Liver (tissue), 9 donors: ENCODE data around the gene SHOX. TPM values are rescaled to one million over a fixed set of nuclear protein-coding genes. Genes with fewer than 3 reads are reported as not detected.

ENCODE experiments used
- DNase-seq: peaks from one replicate; pipeline ENCODE4 v3.0.0-alpha.2; 2017; ENCODE audit warnings: low spot score
- H3K27ac ChIP-seq, 2 donors: one replicate each; pipeline ENCODE4 v1.7.0; 2013; ENCODE audit warnings: inconsistent platforms in 2 of 2, low read length in 2 of 2, control low read depth in 1 of 2, low read depth in 1 of 2, mild to moderate bottlenecking in 1 of 2
- H3K27me3 ChIP-seq, 4 donors: one replicate each; pipeline versions ENCODE4 v1.6.1 to v1.7.0; 2013; ENCODE audit warnings: low read length in 3 of 4, inconsistent platforms in 1 of 4, mild to moderate bottlenecking in 1 of 4, moderate library complexity in 1 of 4; ENCODE audit not compliant: control insufficient read depth in 4 of 4, insufficient read depth in 4 of 4
- H3K36me3 ChIP-seq, 4 donors: one replicate each; pipeline versions ENCODE4 v1.6.1 to v1.7.0; 2013; ENCODE audit warnings: low read length in 3 of 4, mild to moderate bottlenecking in 3 of 4, low read depth in 1 of 4, moderate library complexity in 1 of 4; ENCODE audit not compliant: control insufficient read depth in 4 of 4, insufficient read depth in 3 of 4
- H3K4me1 ChIP-seq, 4 donors: one replicate each; pipeline versions ENCODE4 v1.6.1 to v1.7.0; 2013; ENCODE audit warnings: low read length in 3 of 4, mild to moderate bottlenecking in 3 of 4, moderate library complexity in 1 of 4; ENCODE audit not compliant: control insufficient read depth in 4 of 4, insufficient read depth in 4 of 4
- H3K4me3 ChIP-seq, 3 donors: one replicate each; pipeline versions ENCODE4 v1.6.1 to v1.7.0; 2013; ENCODE audit warnings: low read length in 3 of 3, control low read depth in 1 of 3, low read depth in 1 of 3, mild to moderate bottlenecking in 1 of 3
- H3K9ac ChIP-seq, 2 donors: one replicate each; pipeline ENCODE4 v1.7.0; 2013; ENCODE audit warnings: low read length in 2 of 2, mild to moderate bottlenecking in 2 of 2, moderate library complexity in 2 of 2, control low read depth in 1 of 2, low read depth in 1 of 2
- H3K9me3 ChIP-seq, 4 donors: one replicate each; pipeline versions ENCODE4 v1.6.1 to v1.7.0; 2013; ENCODE audit warnings: low read length in 3 of 4; ENCODE audit not compliant: control insufficient read depth in 4 of 4
- FOXA1 ChIP-seq: IDR thresholded peaks from 2 replicates; pipeline ENCODE4 v1.6.1; 2016; ENCODE audit warnings: antibody characterized with exemption
- FOXA2 ChIP-seq: IDR thresholded peaks from 2 replicates; pipeline ENCODE4 v1.6.1; 2016; ENCODE audit warnings: antibody characterized with exemption
- GABPA ChIP-seq, 2 donors: IDR thresholded peaks in 1 of 2; conservative IDR thresholded peaks in 1 of 2; 2 replicates each; pipeline ENCODE4 v1.6.1; 2016; ENCODE audit warnings: antibody characterized with exemption in 2 of 2, mild to moderate bottlenecking in 1 of 2, moderate library complexity in 1 of 2
- HNF4G ChIP-seq: IDR thresholded peaks from 2 replicates; pipeline ENCODE4 v1.6.1; 2016; ENCODE audit warnings: antibody characterized with exemption
- RAD21 ChIP-seq, 2 donors: IDR thresholded peaks; 2 replicates each; pipeline ENCODE4 v1.6.1; 2016; ENCODE audit warnings: antibody characterized with exemption in 2 of 2, mild to moderate bottlenecking in 2 of 2
- REST ChIP-seq: IDR thresholded peaks from 2 replicates; pipeline ENCODE4 v1.6.1; 2016; ENCODE audit warnings: antibody characterized with exemption, mild to moderate bottlenecking
- RXRA ChIP-seq, 2 donors: IDR thresholded peaks; 2 replicates each; pipeline ENCODE4 v1.6.1; 2017 to 2018; ENCODE audit warnings: antibody characterized with exemption in 2 of 2, mild to moderate bottlenecking in 1 of 2
- TAF1 ChIP-seq: conservative IDR thresholded peaks from 2 replicates; pipeline ENCODE4 v1.6.1; 2016; ENCODE audit warnings: antibody characterized with exemption, mild to moderate bottlenecking
- whole genome bisulfite sequencing: extraction: QIAGEN DNeasy Blood & Tissue Kit; methylation state at CpG from one replicate; pipeline ENCODE4 v1.1.7; 2013; 5-methylcytosine and 5-hydroxymethylcytosine counted together
- polyA plus RNA-seq, 2 donors: library from polyadenylated mRNA; stranded (reverse) in 1 of 2; unstranded in 1 of 2; fragments of 200-250 nt in 1 of 2; fragments of >200 nt in 1 of 2; fragmentation: Nextera tagmentation in 1 of 2; extraction: Ambion mirVana in 1 of 2; gene quantifications; one replicate each; pipeline versions ENCODE4 v1.2.1 to v1.2.3, GENCODE V29; 2013 to 2015
- total RNA-seq, 2 donors: library from RNA; depleted of rRNA; stranded (reverse); fragments of >200 nt; gene quantifications; one replicate each; pipeline ENCODE4 v1.2.3, GENCODE V29; 2014
- TF ChIP-seq, protein P1 (sequence below): IDR thresholded peaks from 2 replicates; pipeline ENCODE4 v1.6.1; 2016; ENCODE audit warnings: antibody characterized with exemption
- TF ChIP-seq, protein P2 (sequence below): fragments of 150-350 bp; IDR thresholded peaks from 2 replicates; pipeline ENCODE4 v1.5.1; 2017; ENCODE audit warnings: improper control_type of control experiment, low read depth, low read length; ENCODE audit not compliant: missing input control
- donor health status: healthy.
- donor health status: healthy.
- donor health status: healthy.
- donor health status: healthy.
- donor health status: healthy.

The SHOX gene
- total and polyA plus RNA-seq, 4 donors = not detected

DNA sequence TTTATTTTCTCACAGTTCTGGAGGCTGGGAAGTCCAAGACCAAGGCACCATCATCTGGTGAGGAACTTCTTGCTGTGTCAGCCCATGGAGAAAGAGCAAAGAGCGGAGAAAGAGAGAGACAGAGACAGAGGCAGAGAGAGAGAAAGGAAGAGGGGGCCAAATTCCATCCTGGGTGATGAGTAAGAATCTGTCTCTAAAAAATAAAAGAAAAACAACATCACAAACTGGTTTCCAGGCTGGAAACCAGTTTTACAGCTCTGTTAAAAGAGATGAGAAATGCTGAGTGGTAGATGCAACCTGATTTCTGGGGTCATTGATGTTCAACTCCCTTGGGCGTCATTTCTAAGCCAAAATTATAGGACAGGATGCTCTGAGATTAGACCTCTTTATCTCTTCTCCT lies 72.9 kb downstream of the SHOX start:
- Histone ChIP-seq H3K9me3 (peaks cover 0 to 13% (median 12%) of the 10 kb centered on the region in 4 donors), H3K4me3 (no peak overlapping the region), H3K27me3 (no peaks in the 10 kb centered on the region), H3K9ac (no peak overlapping the region), H3K4me1 (no peaks in the 10 kb centered on the region), H3K36me3 (no peaks in the 10 kb centered on the region), H3K27ac (no peak overlapping the region)
- DNase-seq = no peak
- no peak for TF ChIP-seq FOXA2
- no peak for TF ChIP-seq HNF4G
- TF ChIP-seq TAF1 = no peak
- TF ChIP-seq, protein P1, sequence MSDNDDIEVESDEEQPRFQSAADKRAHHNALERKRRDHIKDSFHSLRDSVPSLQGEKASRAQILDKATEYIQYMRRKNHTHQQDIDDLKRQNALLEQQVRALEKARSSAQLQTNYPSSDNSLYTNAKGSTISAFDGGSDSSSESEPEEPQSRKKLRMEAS = no peak
- TF ChIP-seq FOXA1 = no peak
- no peak for TF ChIP-seq RXRA (IDR thresholded peaks at IDR 0.05)
- WGBS = 65% methylated on average over 2 of the region's 2 CpGs

- peaks cover 0 to 13% (median 12%) of the 10 kb centered on the region in 4 donors for H3K9me3 ChIP-seq
- WGBS = 65% methylated on average over 3 of the region's 3 CpGs
Measured at GRCh38 chrX:703866-704265, 73.3 kb downstream of the SHOX start.

More at GRCh38 chrX:703866-704265, 73.3 kb downstream of the SHOX start:
- DNase-seq = no peak
- no peak for TF ChIP-seq RAD21 (IDR thresholded peaks at IDR 0.05)
- TF ChIP-seq HNF4G = no peak
- TF ChIP-seq RXRA (IDR thresholded peaks at IDR 0.05) = no peak
- TF ChIP-seq, protein P1 = no peak
- no peak for TF ChIP-seq REST
- TF ChIP-seq, protein P2, sequence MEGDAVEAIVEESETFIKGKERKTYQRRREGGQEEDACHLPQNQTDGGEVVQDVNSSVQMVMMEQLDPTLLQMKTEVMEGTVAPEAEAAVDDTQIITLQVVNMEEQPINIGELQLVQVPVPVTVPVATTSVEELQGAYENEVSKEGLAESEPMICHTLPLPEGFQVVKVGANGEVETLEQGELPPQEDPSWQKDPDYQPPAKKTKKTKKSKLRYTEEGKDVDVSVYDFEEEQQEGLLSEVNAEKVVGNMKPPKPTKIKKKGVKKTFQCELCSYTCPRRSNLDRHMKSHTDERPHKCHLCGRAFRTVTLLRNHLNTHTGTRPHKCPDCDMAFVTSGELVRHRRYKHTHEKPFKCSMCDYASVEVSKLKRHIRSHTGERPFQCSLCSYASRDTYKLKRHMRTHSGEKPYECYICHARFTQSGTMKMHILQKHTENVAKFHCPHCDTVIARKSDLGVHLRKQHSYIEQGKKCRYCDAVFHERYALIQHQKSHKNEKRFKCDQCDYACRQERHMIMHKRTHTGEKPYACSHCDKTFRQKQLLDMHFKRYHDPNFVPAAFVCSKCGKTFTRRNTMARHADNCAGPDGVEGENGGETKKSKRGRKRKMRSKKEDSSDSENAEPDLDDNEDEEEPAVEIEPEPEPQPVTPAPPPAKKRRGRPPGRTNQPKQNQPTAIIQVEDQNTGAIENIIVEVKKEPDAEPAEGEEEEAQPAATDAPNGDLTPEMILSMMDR = no peak
- no peak for TF ChIP-seq GABPA (IDR thresholded peaks at IDR 0.05 in 1 of 2, conservative IDR thresholded peaks at IDR 0.05 in 1 of 2)
- H3K9ac ChIP-seq = no peak overlapping the region
- no peak overlapping the region for H3K27ac ChIP-seq
- no peaks in the 10 kb centered on the region for H3K36me3 ChIP-seq
- no peaks in the 10 kb centered on the region for H3K27me3 ChIP-seq
- no peak overlapping the region for H3K4me3 ChIP-seq
- H3K4me1 ChIP-seq = no peaks in the 10 kb centered on the region

Other genes with a start within 250 kb of the SHOX start
- gene PPP2R3B, start 243.9 kb upstream of the SHOX start, total RNA-seq = 1 to 10 TPM; 5.6 to 8.2 TPM
- 1 to 10 TPM; 1.2 to 2.9 TPM for gene PPP2R3B, start 243.9 kb upstream of the SHOX start, polyA plus RNA-seq